Activated naive CD8-positive, alpha-beta T cell treated with anti-CD3 and anti-CD28 coated beads, Interleukin-2, amount 50 U/mL, for 24 hours (primary cell): ENCODE measurements around the gene FUBP3.

Source experiments
- ATAC-seq: fragments of 150-1000 bp; cut with Tn5 transposase; one replicate; pipeline ENCODE4 v1.10.0; 2021
- DNase-seq: peaks from one replicate; pipeline ENCODE4 v3.0.0; 2021
- H3K27ac Mint-ChIP-seq: one replicate; pipeline ENCODE4 v1.8.0; 2021; ENCODE audit warnings: mild to moderate bottlenecking, mixed read lengths
- H3K27me3 Mint-ChIP-seq: one replicate; pipeline ENCODE4 v1.8.0; 2021; ENCODE audit warnings: mixed read lengths
- H3K36me3 Mint-ChIP-seq: one replicate; pipeline ENCODE4 v1.8.0; 2021; ENCODE audit warnings: low read depth, mixed read lengths
- H3K4me1 Mint-ChIP-seq: one replicate; pipeline ENCODE4 v1.8.0; 2021; ENCODE audit warnings: mixed read lengths
- H3K4me3 Mint-ChIP-seq: one replicate; pipeline ENCODE4 v1.8.0; 2021; ENCODE audit warnings: mild to moderate bottlenecking, moderate library complexity, mixed read lengths
- H3K9me3 Mint-ChIP-seq: one replicate; pipeline ENCODE4 v1.8.0; 2021; ENCODE audit warnings: mixed read lengths

The FUBP3 gene

GRCh38 chr9:130578865-130579737 lies at the start of gene FUBP3:
FUBP3 (plus strand) TSS chr9:130579577; CDS start chr9:130579681, 104 bp downstream.
- H3K27ac Mint-ChIP-seq = peak within 1 kb of the TSS; percentile 87
- DNase-seq = peak; percentile 95
- H3K4me3 Mint-ChIP-seq = peak within 1 kb of the TSS; percentile 92
- H3K9me3 Mint-ChIP-seq = no peaks in the 10 kb centered on the region
- H3K4me1 Mint-ChIP-seq = peaks cover 43% of the 10 kb centered on the region
- ATAC-seq = peak; percentile 90
- peaks cover 14% of the 10 kb centered on the region for H3K36me3 Mint-ChIP-seq
- H3K27me3 Mint-ChIP-seq = no peaks in the 10 kb centered on the region

GRCh38 chr9:130530938-130531337 lies 48.4 kb upstream of the FUBP3 start:
- Mint-ChIP-seq H3K9me3 (no peaks in the 10 kb centered on the region), H3K27ac (no peak overlapping the region), H3K4me1 (peaks cover 3% of the 10 kb centered on the region), H3K27me3 (peaks cover 25% of the 10 kb centered on the region), H3K36me3 (no peaks in the 10 kb centered on the region), H3K4me3 (no peak overlapping the region)
- no peak for DNase-seq
- no peak for ATAC-seq

GRCh38 chr9:130531670-130532069 lies 47.7 kb upstream of the FUBP3 start:
- Mint-ChIP-seq H3K36me3 (no peaks in the 10 kb centered on the region), H3K4me1 (peaks cover 3% of the 10 kb centered on the region), H3K27ac (no peak overlapping the region), H3K4me3 (no peak overlapping the region), H3K9me3 (no peaks in the 10 kb centered on the region), H3K27me3 (peaks cover 29% of the 10 kb centered on the region)
- no peak for DNase-seq
- ATAC-seq = no peak

- Mint-ChIP-seq H3K27ac (no peak overlapping the region), H3K9me3 (no peaks in the 10 kb centered on the region), H3K4me3 (no peak overlapping the region), H3K27me3 (peaks cover 38% of the 10 kb centered on the region), H3K36me3 (no peaks in the 10 kb centered on the region), H3K4me1 (peaks cover 3% of the 10 kb centered on the region)
- ATAC-seq (no peak), DNase-seq (no peak)
Measured at GRCh38 chr9:130532426-130533080, 46.8 kb upstream of the FUBP3 start.

- no peak for ATAC-seq
- Mint-ChIP-seq H3K27me3 (peaks cover 70% of the 10 kb centered on the region), H3K4me1 (peaks cover 7% of the 10 kb centered on the region), H3K9me3 (no peaks in the 10 kb centered on the region), H3K27ac (no peak overlapping the region), H3K36me3 (no peaks in the 10 kb centered on the region), H3K4me3 (no peak overlapping the region)
- DNase-seq = no peak
Measured at GRCh38 chr9:130535818-130536521, 43.4 kb upstream of the FUBP3 start.

GRCh38 chr9:130536701-130537107 lies 42.7 kb upstream of the FUBP3 start:
- Mint-ChIP-seq H3K27ac (no peak overlapping the region), H3K36me3 (no peaks in the 10 kb centered on the region)
- no peak for ATAC-seq

GRCh38 chr9:130537346-130538050 lies 41.9 kb upstream of the FUBP3 start:
- Mint-ChIP-seq H3K4me1 (peaks cover 7% of the 10 kb centered on the region), H3K9me3 (no peaks in the 10 kb centered on the region), H3K27ac (no peak overlapping the region), H3K36me3 (no peaks in the 10 kb centered on the region), H3K27me3 (peaks cover 73% of the 10 kb centered on the region), H3K4me3 (no peak overlapping the region)
- no peak for DNase-seq
- ATAC-seq = peak; percentile 38

More at GRCh38 chr9:130536701-130537107, 42.7 kb upstream of the FUBP3 start:
- peaks cover 7% of the 10 kb centered on the region for H3K4me1 Mint-ChIP-seq
- H3K4me3 Mint-ChIP-seq = no peak overlapping the region
- peaks cover 73% of the 10 kb centered on the region for H3K27me3 Mint-ChIP-seq
- no peak for DNase-seq
- H3K9me3 Mint-ChIP-seq = no peaks in the 10 kb centered on the region

GRCh38 chr9:130539420-130540223 lies 39.8 kb upstream of the FUBP3 start:
- Mint-ChIP-seq H3K27me3 (peaks cover 64% of the 10 kb centered on the region), H3K27ac (no peak overlapping the region), H3K9me3 (no peaks in the 10 kb centered on the region), H3K4me3 (no peak overlapping the region), H3K36me3 (no peaks in the 10 kb centered on the region), H3K4me1 (peaks cover 9% of the 10 kb centered on the region)
- ATAC-seq (no peak), DNase-seq (no peak)

- no peak for ATAC-seq
- Mint-ChIP-seq H3K9me3 (no peaks in the 10 kb centered on the region), H3K4me3 (no peak overlapping the region), H3K27me3 (peaks cover 50% of the 10 kb centered on the region), H3K4me1 (peaks cover 6% of the 10 kb centered on the region), H3K27ac (no peak overlapping the region), H3K36me3 (no peaks in the 10 kb centered on the region)
- DNase-seq = no peak
Measured at GRCh38 chr9:130541533-130541932, 37.8 kb upstream of the FUBP3 start.

- Mint-ChIP-seq H3K27me3 (peaks cover 44% of the 10 kb centered on the region), H3K4me1 (peaks cover 6% of the 10 kb centered on the region), H3K36me3 (no peaks in the 10 kb centered on the region), H3K9me3 (no peaks in the 10 kb centered on the region), H3K27ac (no peak overlapping the region), H3K4me3 (no peak overlapping the region)
- ATAC-seq (no peak), DNase-seq (no peak)
Measured at GRCh38 chr9:130542038-130542437, 37.3 kb upstream of the FUBP3 start.

- Mint-ChIP-seq H3K4me1 (peaks cover 5% of the 10 kb centered on the region), H3K27me3 (peaks cover 38% of the 10 kb centered on the region), H3K27ac (no peak overlapping the region), H3K9me3 (no peaks in the 10 kb centered on the region), H3K36me3 (no peaks in the 10 kb centered on the region), H3K4me3 (no peak overlapping the region)
- no peak for DNase-seq
- ATAC-seq = no peak
Measured at GRCh38 chr9:130542457-130543228, 36.7 kb upstream of the FUBP3 start.

- Mint-ChIP-seq H3K27ac (no peak overlapping the region), H3K27me3 (peaks cover 31% of the 10 kb centered on the region), H3K4me3 (no peak overlapping the region), H3K9me3 (no peaks in the 10 kb centered on the region), H3K36me3 (no peaks in the 10 kb centered on the region), H3K4me1 (peaks cover 2% of the 10 kb centered on the region)
- DNase-seq = no peak
- ATAC-seq = no peak
Measured at GRCh38 chr9:130543368-130543767, 36.0 kb upstream of the FUBP3 start.

- Mint-ChIP-seq H3K27ac (no peak overlapping the region), H3K27me3 (peaks cover 26% of the 10 kb centered on the region), H3K9me3 (no peaks in the 10 kb centered on the region), H3K4me3 (no peak overlapping the region), H3K36me3 (no peaks in the 10 kb centered on the region), H3K4me1 (peaks cover 2% of the 10 kb centered on the region)
- no peak for DNase-seq
- ATAC-seq = no peak
Measured at GRCh38 chr9:130543859-130544258, 35.5 kb upstream of the FUBP3 start.
